ENCODE results near the gene ZAP70.

- TF ChIP-seq CTCF (IDR thresholded peaks at IDR 0.05) (no peak), EP300 (IDR thresholded peaks at IDR 0.05) (no peak)
These were observed 2.7 kb downstream of the ZAP70 start for GRCh38 chr2:97715951-97716694.

All from gastroesophageal sphincter (tissue), 3 donors.